T-helper 17 cell (primary cell): Measurements from ENCODE around the gene KCNQ1OT1. TPM values are rescaled to one million over a fixed set of nuclear protein-coding genes. Genes with fewer than 3 reads are reported as not detected.

Experiments used
- ATAC-seq: fragments of 150-1000 bp; cut with Tn5 transposase; 2 replicates; pipeline ENCODE4 v1.10.0; 2021; ENCODE audit warnings: mild to moderate bottlenecking, moderate library complexity
- DNase-seq, 3 donors: peaks; one replicate each; pipeline versions ENCODE4 v3.0.0 to v3.0.0-alpha.2; 2020 to 2021
- H3K9me3 ChIP-seq: one replicate; pipeline ENCODE4 v1.7.0; 2013; ENCODE audit warnings: low read length, mild to moderate bottlenecking; ENCODE audit not compliant: control insufficient read depth, poor library complexity, severe bottlenecking
- H3K27ac Mint-ChIP-seq: one replicate; pipeline ENCODE4 v1.8.0; 2022; ENCODE audit warnings: mild to moderate bottlenecking, moderate library complexity, mixed read lengths
- H3K27me3 Mint-ChIP-seq: one replicate; pipeline ENCODE4 v1.8.0; 2022; ENCODE audit warnings: mixed read lengths
- H3K36me3 Mint-ChIP-seq: one replicate; pipeline ENCODE4 v1.8.0; 2022; ENCODE audit warnings: low read depth, mixed read lengths
- H3K4me1 Mint-ChIP-seq: one replicate; pipeline ENCODE4 v1.8.0; 2022; ENCODE audit warnings: mild to moderate bottlenecking, mixed read lengths
- H3K4me3 Mint-ChIP-seq: one replicate; pipeline ENCODE4 v1.8.0; 2022; ENCODE audit warnings: mild to moderate bottlenecking, moderate library complexity, mixed read lengths
- total RNA-seq, 4 donors: library from RNA in 2 of 4; stranded (reverse) in 2 of 4; gene quantifications; one replicate each; pipeline ENCODE4 v1.2.3 and lab custom pipeline; 2022 to 2026

The KCNQ1OT1 gene
- total RNA-seq, 2 donors from 2014 or later: 0.20 to 0.23 TPM

DNA sequence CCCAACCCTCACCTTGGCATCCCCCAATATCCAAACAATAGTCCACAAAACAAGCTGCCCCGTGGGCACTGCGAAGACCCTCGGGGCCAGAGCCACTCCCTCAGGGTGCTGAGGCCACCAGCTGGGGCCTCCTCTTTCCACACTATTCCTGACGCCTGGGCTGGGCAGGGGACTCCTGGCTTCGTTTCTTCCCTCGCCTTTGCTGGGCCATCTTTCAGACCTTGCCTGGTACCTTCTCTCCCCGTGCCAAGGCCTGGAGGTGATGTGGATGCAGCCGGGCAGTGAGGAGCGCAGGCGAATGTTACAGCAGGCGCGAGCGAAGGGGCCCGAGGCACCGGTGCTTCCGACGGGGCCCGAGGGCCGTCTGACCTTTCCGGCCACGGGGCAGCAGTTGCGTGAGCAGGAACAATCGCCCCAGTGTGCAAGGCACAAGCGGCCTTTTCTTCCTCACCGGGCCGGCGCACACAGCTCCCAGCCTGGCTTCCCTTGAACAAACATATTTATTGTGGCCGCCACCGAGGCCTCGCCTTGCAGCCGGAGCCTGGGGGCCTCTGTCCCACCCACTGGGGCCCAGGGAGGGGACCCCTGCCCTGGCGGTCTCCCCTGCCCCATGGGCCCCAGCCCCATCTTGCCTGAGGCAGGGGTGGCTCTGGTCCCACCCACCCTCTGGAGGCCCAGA, 32.6 kb upstream of the KCNQ1OT1 start:
- ATAC-seq (no peak), DNase-seq (no peak)
- no peak overlapping the region for H3K4me3 Mint-ChIP-seq
- no peak overlapping the region for H3K27ac Mint-ChIP-seq
- H3K4me1 Mint-ChIP-seq: peaks cover 9% of the 10 kb centered on the region
- H3K9me3 ChIP-seq: no peaks in the 10 kb centered on the region
- H3K27me3 Mint-ChIP-seq: no peaks in the 10 kb centered on the region
- no peaks in the 10 kb centered on the region for H3K36me3 Mint-ChIP-seq

DNA sequence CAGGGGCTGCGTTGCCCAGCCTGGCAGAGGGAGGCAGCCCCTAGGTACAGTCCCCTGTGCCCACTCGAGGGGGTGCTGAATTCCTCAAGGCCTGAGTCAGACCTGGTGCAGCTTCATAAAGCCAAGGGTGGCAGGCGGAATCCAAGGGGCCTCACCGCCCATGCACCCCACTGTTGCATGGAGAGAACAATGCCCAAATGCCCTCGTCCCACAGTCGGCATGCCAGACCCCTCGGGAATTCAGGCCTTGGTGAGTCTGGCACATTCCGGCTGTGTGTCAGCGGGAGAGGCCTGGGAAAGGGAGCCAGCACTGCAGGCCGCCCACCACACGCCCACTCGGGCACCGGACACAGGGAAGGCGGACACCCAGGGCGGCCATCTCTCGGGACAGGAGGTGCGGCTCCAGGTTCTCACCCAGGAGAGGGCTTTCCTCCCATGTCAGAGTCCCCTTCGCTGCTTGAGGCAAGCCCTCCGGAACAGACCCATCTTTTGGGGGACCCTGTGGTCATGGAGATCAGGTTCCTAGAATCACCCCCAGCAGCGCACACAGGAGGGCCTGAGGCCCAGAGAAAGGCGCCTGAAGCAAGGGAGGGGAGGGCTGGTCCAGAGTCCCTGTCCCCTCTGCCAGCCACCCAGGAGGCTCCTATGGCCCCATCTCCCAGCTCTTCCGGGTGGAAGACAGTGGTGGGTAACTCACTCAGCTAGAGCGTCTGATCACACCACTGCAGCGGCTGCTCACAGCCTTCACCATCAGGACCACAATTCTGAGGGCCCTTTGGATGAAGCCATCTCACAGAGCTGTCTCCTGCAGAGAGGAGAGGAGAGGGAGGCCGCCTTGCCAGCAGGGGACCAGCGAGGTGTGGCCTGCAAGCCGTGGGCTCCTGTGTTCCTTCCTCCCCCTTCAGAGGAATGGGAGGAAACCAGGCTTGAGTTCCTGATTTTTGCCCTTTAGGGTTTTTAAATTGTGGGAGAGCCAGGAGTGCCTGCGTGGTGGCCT, 31.6 kb upstream of the KCNQ1OT1 start:
- H3K27ac Mint-ChIP-seq: no peak overlapping the region
- H3K4me3 Mint-ChIP-seq: no peak overlapping the region
- H3K9me3 ChIP-seq: no peaks in the 10 kb centered on the region
- no peak for DNase-seq
- peaks cover 12% of the 10 kb centered on the region for H3K4me1 Mint-ChIP-seq
- H3K27me3 Mint-ChIP-seq: no peaks in the 10 kb centered on the region
- no peaks in the 10 kb centered on the region for H3K36me3 Mint-ChIP-seq
- no peak for ATAC-seq

DNA sequence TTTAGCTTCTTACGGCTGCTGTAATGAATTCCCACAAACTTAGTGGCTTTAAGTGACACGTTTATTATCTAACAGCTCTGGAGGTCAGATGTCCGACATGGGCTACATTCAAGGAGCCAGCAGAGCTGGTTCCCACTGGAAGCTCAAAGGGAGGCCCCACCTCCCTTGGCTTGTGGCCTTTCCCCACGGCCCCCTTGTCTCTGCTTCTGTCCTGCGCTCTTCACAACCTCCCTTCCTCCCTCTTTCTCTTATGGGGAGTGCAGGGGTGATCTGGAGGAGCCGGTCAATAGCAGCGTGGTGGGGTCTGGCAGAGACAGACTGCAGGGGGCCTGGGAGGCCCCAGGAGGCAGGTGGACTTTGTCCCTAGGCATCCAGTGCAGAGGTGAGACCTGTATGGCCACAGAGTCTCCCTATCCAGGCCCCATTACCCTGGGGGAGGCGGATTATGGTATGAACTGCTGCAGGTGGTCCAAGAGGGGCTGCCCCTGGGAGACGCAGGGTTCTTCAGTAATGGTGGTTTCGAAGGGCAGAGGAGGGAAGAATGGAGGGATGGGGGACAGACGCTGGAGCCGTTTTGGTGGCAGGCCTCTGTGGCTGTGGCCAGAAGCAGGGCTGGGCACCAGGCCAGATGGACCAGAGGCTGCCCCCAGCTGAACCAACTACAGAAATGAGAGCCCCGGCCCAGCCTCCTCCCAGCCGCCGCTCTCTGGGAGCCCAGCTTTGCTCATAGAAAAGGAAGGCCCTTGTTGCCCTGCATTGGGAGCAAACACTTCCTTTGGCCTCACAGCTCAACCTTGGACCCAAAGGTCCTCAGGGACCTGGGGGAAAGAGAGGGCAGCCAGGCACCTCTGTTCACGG, 30.7 kb upstream of the KCNQ1OT1 start:
- peaks cover 12% of the 10 kb centered on the region for H3K4me1 Mint-ChIP-seq
- H3K9me3 ChIP-seq: no peaks in the 10 kb centered on the region
- H3K4me3 Mint-ChIP-seq: no peak overlapping the region
- H3K27me3 Mint-ChIP-seq: no peaks in the 10 kb centered on the region
- H3K36me3 Mint-ChIP-seq: no peaks in the 10 kb centered on the region
- no peak for DNase-seq
- no peak overlapping the region for H3K27ac Mint-ChIP-seq
- ATAC-seq: no peak

DNA sequence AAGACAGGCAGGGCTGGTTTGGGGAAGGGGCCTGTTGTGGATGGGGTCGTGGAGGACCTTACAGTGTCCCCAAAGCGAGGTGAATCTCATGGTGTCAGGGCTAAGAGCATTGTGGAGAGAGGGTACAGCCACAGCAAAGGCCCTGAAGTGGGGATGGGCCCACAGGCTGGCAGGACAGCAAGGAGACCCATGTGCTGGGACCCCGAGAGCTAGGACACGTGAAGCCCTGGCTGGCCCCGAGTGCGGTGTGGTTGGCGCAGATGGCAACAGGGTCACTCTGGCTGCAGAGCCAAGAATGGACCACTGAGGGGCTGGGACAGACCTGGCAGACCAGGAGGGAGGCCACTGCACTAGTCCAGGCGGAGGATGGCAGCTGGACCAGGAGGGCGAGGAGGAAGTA, 30.0 kb upstream of the KCNQ1OT1 start:
- H3K4me3 Mint-ChIP-seq: no peak overlapping the region
- H3K9me3 ChIP-seq: no peaks in the 10 kb centered on the region
- H3K27ac Mint-ChIP-seq: no peak overlapping the region
- DNase-seq (no peak), ATAC-seq (no peak)
- peaks cover 12% of the 10 kb centered on the region for H3K4me1 Mint-ChIP-seq
- no peaks in the 10 kb centered on the region for H3K27me3 Mint-ChIP-seq
- H3K36me3 Mint-ChIP-seq: no peaks in the 10 kb centered on the region

DNA sequence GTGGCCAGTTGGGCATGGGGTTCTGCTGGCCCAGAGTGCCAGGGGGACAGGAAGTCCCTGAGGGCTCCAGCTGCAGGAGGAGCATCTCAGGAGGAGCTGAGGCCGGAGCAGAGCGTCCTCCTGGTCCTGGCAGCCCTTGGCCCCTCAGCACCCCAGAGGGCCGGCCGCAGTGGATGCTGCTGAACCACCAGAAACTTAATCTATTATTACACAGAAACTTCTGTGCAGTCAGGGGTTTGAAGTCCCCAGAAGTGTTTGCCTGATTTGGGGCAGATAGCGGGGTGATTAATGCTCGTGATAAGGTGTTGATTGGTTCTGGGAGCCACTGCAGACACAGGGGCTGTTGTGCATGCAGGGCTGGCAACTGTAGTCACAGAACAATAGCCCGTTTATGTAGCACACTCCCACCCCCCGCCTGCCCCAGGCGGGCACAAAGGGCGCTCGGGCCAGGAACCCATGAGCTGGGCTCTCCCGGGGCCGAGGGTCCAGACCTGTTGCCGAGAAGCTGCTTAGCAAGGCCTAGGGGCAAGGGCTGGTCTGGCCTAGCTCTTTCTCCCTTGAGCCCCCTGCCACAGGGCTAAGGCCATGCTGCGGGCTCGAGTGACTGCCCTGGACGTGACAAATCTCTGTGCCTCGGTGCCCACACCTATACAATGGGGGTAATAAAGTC, 29.0 kb upstream of the KCNQ1OT1 start:
- no peak for DNase-seq
- ATAC-seq: no peak
- no peak overlapping the region for H3K4me3 Mint-ChIP-seq

DNA sequence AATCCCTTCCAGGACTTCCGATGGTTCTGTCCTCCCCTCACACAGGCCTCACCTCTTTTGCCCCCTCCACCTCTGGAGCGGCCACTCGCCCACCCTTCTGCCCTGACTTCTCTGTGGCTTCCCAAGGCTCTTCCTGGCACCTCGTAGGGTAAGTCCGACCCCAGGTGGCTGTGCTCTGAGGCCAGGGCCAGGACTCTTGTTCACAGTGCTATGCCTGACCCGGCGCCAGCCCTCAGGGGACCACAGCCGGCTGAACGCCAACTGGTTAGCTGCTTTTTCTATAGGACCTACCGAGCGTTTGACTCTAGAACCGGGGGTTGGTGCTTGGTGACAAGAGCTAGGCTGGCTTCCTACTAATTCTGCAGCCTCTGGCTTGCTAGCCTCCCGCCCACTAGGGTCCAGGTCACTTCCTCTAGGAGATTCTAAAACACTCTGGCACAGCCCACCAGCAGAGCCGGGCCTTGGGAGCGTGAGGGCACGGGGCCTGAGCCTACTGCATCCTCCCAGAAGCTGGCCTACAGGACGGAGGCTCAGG, 28.4 kb upstream of the KCNQ1OT1 start:
- H3K36me3 Mint-ChIP-seq: no peaks in the 10 kb centered on the region

More for the DNA sequence above, 29.0 kb upstream of the KCNQ1OT1 start:
- no peak overlapping the region for H3K27ac Mint-ChIP-seq
- H3K9me3 ChIP-seq: no peaks in the 10 kb centered on the region
- H3K4me1 Mint-ChIP-seq: peaks cover 7% of the 10 kb centered on the region
- no peaks in the 10 kb centered on the region for H3K36me3 Mint-ChIP-seq
- no peaks in the 10 kb centered on the region for H3K27me3 Mint-ChIP-seq

DNA sequence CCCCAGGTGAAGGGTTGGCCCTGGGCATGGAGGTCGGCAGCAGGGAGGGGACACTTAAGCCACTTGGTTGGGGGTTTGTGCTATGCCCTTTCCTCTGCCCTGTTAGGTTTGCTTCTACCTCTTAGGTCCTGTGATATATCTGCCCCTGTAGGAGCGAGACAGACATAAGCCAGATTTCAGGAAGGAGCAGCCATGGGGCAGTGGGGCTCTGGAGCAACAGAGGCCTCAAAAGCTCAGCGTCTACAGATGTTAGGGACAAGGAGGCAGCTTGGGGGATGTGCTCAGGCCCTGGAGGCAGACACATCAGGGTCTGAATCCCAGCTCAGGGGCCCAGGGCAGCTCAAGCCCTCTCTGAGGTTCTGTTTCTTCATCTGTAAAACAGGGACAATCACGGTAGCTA, 27.2 kb upstream of the KCNQ1OT1 start:
- peaks cover 7% of the 10 kb centered on the region for H3K4me1 Mint-ChIP-seq
- H3K36me3 Mint-ChIP-seq: no peaks in the 10 kb centered on the region
- no peak for ATAC-seq
- H3K4me3 Mint-ChIP-seq: no peak overlapping the region
- H3K27ac Mint-ChIP-seq: no peak overlapping the region
- no peaks in the 10 kb centered on the region for H3K9me3 ChIP-seq
- no peak for DNase-seq
- no peaks in the 10 kb centered on the region for H3K27me3 Mint-ChIP-seq

More for the DNA sequence above, 28.4 kb upstream of the KCNQ1OT1 start:
- peaks cover 7% of the 10 kb centered on the region for H3K4me1 Mint-ChIP-seq
- H3K27me3 Mint-ChIP-seq: no peaks in the 10 kb centered on the region
- ATAC-seq (no peak), DNase-seq (no peak)
- no peak overlapping the region for H3K27ac Mint-ChIP-seq
- H3K9me3 ChIP-seq: no peaks in the 10 kb centered on the region
- no peak overlapping the region for H3K4me3 Mint-ChIP-seq

DNA sequence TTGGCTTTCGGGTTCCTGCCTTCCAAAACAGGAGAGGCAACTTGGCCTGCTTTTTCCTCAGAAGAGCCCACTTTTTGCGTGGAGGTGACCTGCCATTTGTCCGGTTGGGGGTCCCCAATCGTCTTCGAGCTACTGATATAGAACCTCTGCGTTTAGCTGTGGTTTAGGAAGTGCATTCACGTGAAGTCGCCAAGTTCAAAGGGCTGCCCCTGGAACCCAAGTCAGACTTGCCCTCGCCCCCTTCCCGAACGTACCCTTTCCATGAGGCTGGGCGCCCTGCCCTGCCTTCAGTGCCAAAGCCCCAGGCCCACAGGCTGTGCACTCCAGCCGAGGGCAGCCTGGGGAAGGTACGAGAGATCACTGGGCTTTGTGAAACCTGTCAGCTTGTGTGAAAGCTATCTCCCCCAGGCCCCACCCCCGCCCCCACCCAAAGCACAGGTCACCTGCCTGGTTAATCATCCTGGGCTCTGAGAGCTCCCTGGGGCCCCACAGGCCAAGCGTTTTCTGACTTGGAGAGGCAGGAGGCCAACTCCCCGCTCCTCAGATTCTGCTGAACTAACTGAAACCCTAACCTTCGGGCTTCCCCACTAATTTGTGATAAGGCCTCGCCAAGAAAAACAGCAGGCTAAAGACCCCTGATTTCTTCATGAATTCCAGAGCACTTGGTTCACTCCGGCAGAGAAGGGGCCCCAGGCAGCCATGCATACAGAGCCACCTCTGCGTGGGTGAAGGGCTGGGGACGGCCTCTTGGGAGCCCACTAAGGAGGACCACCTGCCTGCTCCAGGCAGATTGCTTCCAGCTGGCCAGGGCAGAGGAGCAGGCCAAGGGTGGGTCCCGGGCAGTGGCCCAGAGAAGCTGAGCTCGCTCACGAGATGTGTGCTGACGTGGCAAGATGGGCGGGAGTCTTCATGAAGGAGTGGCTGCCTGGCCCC, 25.8 kb upstream of the KCNQ1OT1 start:
- Mint-ChIP-seq H3K27me3 (no peaks in the 10 kb centered on the region), H3K27ac (no peak overlapping the region), H3K4me1 (peaks cover 9% of the 10 kb centered on the region), H3K36me3 (no peaks in the 10 kb centered on the region), H3K4me3 (no peak overlapping the region)
- ATAC-seq (no peak), DNase-seq (no peak)
- no peaks in the 10 kb centered on the region for H3K9me3 ChIP-seq

DNA sequence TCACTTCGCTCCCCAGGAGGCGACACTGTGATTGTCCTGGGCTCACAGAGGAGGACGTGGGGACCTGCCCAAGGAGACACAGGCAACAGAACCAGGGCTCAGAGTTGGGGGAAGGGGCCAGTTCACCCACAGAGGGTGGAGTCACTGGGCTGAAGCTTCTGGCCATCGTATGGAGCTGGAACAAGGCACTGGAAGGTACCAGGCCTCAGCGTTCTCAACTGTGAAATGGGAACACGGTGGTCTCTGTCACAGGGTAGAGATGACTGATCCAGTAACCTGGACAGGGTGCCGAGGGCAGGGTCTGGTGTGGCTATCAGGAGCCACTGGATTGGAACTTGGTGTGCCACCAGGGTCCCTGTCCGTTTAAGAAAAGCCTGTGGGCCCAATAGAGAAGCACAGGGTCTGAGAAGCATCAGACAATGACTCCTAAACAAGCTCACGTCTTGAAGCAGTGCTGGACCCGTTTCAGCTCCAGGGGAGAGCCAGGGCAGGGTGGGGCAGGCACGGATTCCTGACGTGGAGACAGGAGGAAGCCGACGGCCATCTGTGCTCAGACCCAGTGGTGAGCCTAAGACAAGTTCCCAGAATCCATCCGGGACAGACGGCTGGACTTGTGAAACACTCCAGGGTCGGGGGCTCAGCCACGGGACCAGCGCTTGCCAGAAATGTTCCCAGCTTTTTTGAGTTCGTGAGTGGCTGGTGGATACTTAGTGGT, 25.0 kb upstream of the KCNQ1OT1 start:
- no peak overlapping the region for H3K4me3 Mint-ChIP-seq
- H3K27ac Mint-ChIP-seq: no peak overlapping the region
- no peak for DNase-seq
- no peaks in the 10 kb centered on the region for H3K36me3 Mint-ChIP-seq
- no peak for ATAC-seq
- no peaks in the 10 kb centered on the region for H3K27me3 Mint-ChIP-seq
- H3K4me1 Mint-ChIP-seq: peaks cover 9% of the 10 kb centered on the region
- no peaks in the 10 kb centered on the region for H3K9me3 ChIP-seq

DNA sequence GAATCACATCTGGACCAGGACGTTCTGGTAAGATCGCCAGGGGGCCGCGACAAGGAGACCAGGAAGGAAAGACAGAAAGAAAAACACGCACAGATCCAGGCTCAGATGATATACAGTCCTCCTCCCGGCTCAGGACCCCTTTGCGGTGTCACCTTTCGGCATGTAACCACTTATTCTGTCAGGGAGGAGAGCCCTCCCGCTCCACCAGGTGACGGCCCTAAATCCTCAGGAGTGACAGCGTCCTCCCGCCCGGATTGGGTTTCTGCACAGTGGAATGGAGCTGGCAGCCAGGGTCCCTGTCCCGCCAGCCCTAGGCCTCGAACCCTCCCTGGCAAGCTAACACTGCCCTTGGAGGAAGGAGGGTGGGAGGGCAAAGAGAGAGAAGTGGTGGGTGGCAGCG, 24.3 kb upstream of the KCNQ1OT1 start:
- Mint-ChIP-seq H3K4me1 (peaks cover 6% of the 10 kb centered on the region), H3K4me3 (no peak overlapping the region), H3K27ac (no peak overlapping the region), H3K36me3 (no peaks in the 10 kb centered on the region), H3K27me3 (no peaks in the 10 kb centered on the region)
- no peak for DNase-seq
- no peak for ATAC-seq
- no peaks in the 10 kb centered on the region for H3K9me3 ChIP-seq

DNA sequence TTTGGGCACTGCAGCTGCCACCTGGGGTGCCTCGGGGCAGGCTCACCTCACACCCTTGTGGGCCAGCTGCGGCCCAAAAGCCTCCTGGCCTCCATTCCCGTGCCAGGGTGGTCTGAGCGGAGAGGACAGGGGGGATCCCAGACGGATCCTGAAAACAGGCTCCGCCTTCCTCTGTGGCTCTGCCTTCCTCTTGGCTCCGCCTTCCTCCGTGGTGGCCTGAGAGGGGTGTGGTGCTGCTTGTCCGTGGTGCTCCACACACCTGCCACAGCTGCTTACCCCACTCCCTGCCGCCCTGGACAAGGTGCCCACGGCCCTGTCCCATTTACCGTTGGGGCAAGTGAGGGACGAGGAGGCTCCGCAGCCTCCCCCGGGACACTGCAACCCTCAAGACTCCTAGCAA, 23.2 kb upstream of the KCNQ1OT1 start:
- no peak overlapping the region for H3K4me3 Mint-ChIP-seq
- no peak overlapping the region for H3K27ac Mint-ChIP-seq
- H3K36me3 Mint-ChIP-seq: no peaks in the 10 kb centered on the region
- no peaks in the 10 kb centered on the region for H3K27me3 Mint-ChIP-seq
- no peak for ATAC-seq
- H3K4me1 Mint-ChIP-seq: peaks cover 6% of the 10 kb centered on the region
- no peaks in the 10 kb centered on the region for H3K9me3 ChIP-seq
- DNase-seq: no peak
